Stimulated activated CD8-positive, alpha-beta memory T cell treated with anti-CD3 and anti-CD28 coated beads, Interleukin-12 subunit alpha, Interleukin-12 subunit beta, amount 100 ng/mL, for 24 hours (primary cell): ENCODE results near the gene DIPK1A.

Source experiments
- DNase-seq: peaks from one replicate; pipeline ENCODE4 v3.0.0-alpha.2; 2020; ENCODE audit errors: extremely low read depth

Gene DIPK1A

GRCh38 chr1:92842082-92843045, 118.9 kb downstream of the DIPK1A start:
- no peak for DNase-seq

GRCh38 chr1:92840600-92840999, 120.7 kb downstream of the DIPK1A start:
- DNase-seq = no peak

GRCh38 chr1:92839442-92839841, 121.8 kb downstream of the DIPK1A start:
- no peak for DNase-seq

- DNase-seq = no peak
Measured at GRCh38 chr1:92838519-92838918, 122.7 kb downstream of the DIPK1A start.

- no peak for DNase-seq
Measured at GRCh38 chr1:92837062-92837461, 124.2 kb downstream of the DIPK1A start.

GRCh38 chr1:92834617-92835016, 126.6 kb downstream of the DIPK1A start:
- DNase-seq = no peak

GRCh38 chr1:92833840-92834239, 127.4 kb downstream of the DIPK1A start:
- no peak for DNase-seq

GRCh38 chr1:92832537-92833114, 128.6 kb downstream of the DIPK1A start:
- no peak for DNase-seq

GRCh38 chr1:92831762-92832536, 129.3 kb downstream of the DIPK1A start, which contains the start of gene RPL5:
Gene RPL5 (plus strand): TSS chr1:92832040. CDS start chr1:92832115, 75 bp downstream.
- peak; percentile 93 for DNase-seq

- no peak for DNase-seq
Measured at GRCh38 chr1:92831368-92831761, 129.9 kb downstream of the DIPK1A start.

- no peak for DNase-seq
Measured at GRCh38 chr1:92826792-92827191, 134.5 kb downstream of the DIPK1A start.

GRCh38 chr1:92822879-92823278, 138.4 kb downstream of the DIPK1A start:
- DNase-seq = no peak

GRCh38 chr1:92820551-92820950, 140.7 kb downstream of the DIPK1A start:
- DNase-seq = no peak

GRCh38 chr1:92820024-92820423, 141.2 kb downstream of the DIPK1A start:
- no peak for DNase-seq

- no peak for DNase-seq
Measured at GRCh38 chr1:92817986-92818764, 143.1 kb downstream of the DIPK1A start.

- no peak for DNase-seq
Measured at GRCh38 chr1:92817137-92817697, 144.0 kb downstream of the DIPK1A start.

- no peak for DNase-seq
Measured at GRCh38 chr1:92816732-92817131, 144.5 kb downstream of the DIPK1A start.

- DNase-seq = no peak
Measured at GRCh38 chr1:92808381-92808780, 152.9 kb downstream of the DIPK1A start.

GRCh38 chr1:92805216-92805615, 156.0 kb downstream of the DIPK1A start:
- DNase-seq = no peak

- DNase-seq = no peak
Measured at GRCh38 chr1:92804721-92805201, 156.5 kb downstream of the DIPK1A start.
